Epidermal melanocyte (primary cell): ENCODE results near the gene EPHA2.
A peak's percentile ranks its signal among the peaks of the same experiment; 100 is the strongest.
"Not testable (repeated sequence)": the region's sequence is repeated elsewhere in the genome, so short reads cannot be mapped to it uniquely, and the experiment has no call there.

Experiments
- DNase-seq: peaks from one replicate; pipeline ENCODE4 v3.0.0; 2011; ENCODE audit warnings: low spot score; ENCODE audit not compliant: insufficient read length

EPHA2 gene

GRCh38 chr1:16155537-16156410 lies at the start of gene EPHA2:
EPHA2 (minus strand) TSS chr1:16156069; CDS start chr1:16155932, 137 bp downstream.
- peak; percentile 84 for DNase-seq

DNA sequence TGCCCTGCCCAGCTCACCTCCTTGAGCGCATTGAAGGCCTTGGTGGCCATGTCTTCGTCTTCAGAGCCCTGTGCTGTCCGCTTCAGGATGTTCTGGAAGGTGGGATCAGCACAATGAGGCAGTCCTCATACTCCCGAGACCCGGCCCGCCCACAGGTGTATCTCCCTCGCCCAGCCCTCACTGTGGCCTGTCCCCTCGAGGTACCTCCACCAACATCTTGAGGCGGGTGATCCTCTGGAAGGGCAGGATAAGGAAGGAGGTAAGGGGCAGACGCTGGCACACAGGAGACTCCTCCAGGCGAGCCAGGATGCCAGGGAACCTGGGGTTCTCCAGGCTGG lies 49.4 kb upstream of the EPHA2 start:
- no peak for DNase-seq

- DNase-seq, result no peak
Measured at GRCh38 chr1:16204634-16205333, 48.9 kb upstream of the EPHA2 start.

- DNase-seq, result no peak
Measured at GRCh38 chr1:16204216-16204615, 48.3 kb upstream of the EPHA2 start.

- no peak for DNase-seq
Measured at GRCh38 chr1:16203550-16203949, 47.7 kb upstream of the EPHA2 start.

GRCh38 chr1:16202281-16203210 lies 46.7 kb upstream of the EPHA2 start:
- no peak for DNase-seq

DNA sequence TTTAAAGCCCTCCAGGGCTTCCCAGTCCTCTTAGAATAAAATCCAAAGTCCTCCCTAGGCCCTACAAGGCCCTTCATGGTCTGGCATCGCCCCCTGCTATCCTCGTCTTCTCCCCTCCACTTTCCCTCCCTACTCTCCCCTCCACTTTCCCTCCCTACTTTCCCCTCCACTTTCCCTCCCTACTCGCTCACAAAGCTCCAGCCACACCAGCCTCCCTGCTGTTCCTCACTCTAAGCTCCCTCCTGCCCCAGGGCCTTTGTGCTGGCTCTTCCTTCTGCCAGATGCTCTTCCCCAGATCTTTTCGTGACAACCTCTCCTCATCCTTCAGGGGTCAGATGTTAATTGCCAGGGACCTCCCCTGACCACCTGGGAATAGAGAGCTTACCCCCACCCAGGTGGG lies 43.8 kb upstream of the EPHA2 start:
- DNase-seq, result no peak

GRCh38 chr1:16199157-16199501 lies 43.3 kb upstream of the EPHA2 start:
- no peak for DNase-seq

GRCh38 chr1:16198444-16199156 lies 42.7 kb upstream of the EPHA2 start:
- DNase-seq, result no peak

GRCh38 chr1:16196874-16197273 lies 41.0 kb upstream of the EPHA2 start:
- DNase-seq, result no peak

GRCh38 chr1:16196139-16196538 lies 40.3 kb upstream of the EPHA2 start:
- DNase-seq, result not testable (repeated sequence)

DNA sequence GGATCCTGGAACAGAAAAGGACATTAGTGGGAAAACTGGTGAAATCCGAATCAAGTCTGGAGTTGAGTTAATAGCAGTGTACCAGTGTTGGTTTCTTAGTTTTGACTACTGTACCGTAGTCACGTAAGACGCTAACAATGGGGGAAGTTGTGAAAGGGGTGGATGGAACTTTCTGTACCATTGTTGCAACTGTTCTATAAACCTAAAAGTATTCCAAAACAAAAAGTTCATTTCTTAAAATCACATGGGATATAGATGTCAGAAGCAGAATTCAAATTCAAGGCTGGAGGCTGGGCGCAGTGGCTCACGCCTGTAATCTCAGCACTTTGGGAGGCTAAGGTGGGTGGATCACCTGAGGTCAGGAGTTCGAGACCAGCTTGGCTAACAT lies 39.6 kb upstream of the EPHA2 start:
- no peak for DNase-seq

GRCh38 chr1:16191916-16192546 lies 36.2 kb upstream of the EPHA2 start:
- DNase-seq, result no peak

DNA sequence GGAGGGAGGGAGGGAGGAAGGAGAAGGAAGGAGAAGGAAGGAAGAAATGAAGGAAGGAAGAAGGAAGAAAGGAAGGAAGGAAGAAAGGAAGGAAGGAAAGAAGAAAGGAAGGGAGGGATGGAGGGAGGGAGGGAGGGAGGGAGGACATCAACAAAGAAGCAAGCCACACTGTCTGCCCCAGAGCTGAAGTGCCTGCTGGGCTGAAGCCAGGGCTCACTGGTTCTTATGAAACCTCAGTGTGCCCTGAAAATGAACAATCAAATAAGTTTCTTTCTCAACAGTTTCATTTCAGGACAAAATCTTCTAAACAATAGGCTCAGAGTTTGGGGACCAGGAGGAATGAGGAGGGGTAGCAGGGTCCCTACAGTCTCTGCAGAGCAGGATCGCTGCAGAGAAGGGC lies 35.4 kb upstream of the EPHA2 start:
- DNase-seq, result no peak

GRCh38 chr1:16189921-16190621 lies 34.2 kb upstream of the EPHA2 start:
- no peak for DNase-seq

DNA sequence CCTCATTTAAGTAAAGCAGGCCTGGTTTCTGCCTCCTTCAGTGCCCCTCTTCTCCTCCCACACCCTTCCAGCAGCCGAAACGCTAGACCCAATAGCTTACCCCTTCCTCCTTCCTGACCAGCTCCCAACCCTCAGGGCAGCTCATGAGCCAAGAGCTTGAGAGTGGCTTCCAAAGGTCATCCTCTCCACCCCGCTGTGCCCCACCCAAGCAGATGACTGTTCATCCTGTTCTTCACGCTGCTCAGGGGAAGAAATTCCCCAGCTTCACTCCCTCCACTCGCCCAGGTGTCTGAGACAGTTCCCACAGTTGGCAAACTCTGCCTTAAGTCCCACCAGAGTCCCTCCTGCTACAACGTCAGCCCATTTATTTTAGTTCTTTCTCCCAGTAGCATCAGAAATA lies 33.1 kb upstream of the EPHA2 start:
- DNase-seq, result no peak

- DNase-seq, result peak; percentile 64
Measured at GRCh38 chr1:16187748-16188401, 32.0 kb upstream of the EPHA2 start.

- DNase-seq, result no peak
Measured at GRCh38 chr1:16186655-16187235, 30.9 kb upstream of the EPHA2 start.
